SHP77 treated with DMSO at 0.1 percent for 48 hours (cell line): ENCODE results near the gene LYRM4.

Experiments used
- DNase-seq: peaks from one replicate; lab custom pipeline; 2025; lab: John Stamatoyannopoulos, UW

The LYRM4 gene

GRCh38 chr6:5243069-5243468 is 17.7 kb downstream of the LYRM4 start:
- DNase-seq, result no peak

GRCh38 chr6:5241252-5241651 is 19.5 kb downstream of the LYRM4 start:
- no peak for DNase-seq

DNA sequence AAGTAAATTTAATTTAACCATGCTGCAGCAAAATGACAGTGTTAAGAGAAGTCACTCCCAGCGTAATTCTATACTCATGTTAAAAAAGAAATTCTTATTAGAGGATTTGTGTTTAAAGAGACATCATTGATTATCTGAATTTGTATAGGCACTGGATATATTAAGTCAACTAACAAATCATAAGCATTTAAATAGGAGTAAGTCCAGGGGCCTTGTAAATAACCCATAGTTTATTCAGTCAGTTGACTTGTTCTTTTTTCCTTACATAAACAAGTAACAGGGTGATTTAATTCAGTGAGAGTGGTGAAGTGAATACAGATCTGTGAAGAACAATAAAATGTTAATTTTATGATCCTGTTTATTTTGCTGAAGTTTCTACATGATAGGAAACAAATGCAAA is 22.4 kb downstream of the LYRM4 start:
- DNase-seq, result no peak

GRCh38 chr6:5237805-5238204 is 22.9 kb downstream of the LYRM4 start:
- DNase-seq, result no peak

GRCh38 chr6:5235830-5236229 is 24.9 kb downstream of the LYRM4 start:
- DNase-seq, result no peak

- no peak for DNase-seq
Measured at GRCh38 chr6:5234874-5235273, 25.9 kb downstream of the LYRM4 start.

DNA sequence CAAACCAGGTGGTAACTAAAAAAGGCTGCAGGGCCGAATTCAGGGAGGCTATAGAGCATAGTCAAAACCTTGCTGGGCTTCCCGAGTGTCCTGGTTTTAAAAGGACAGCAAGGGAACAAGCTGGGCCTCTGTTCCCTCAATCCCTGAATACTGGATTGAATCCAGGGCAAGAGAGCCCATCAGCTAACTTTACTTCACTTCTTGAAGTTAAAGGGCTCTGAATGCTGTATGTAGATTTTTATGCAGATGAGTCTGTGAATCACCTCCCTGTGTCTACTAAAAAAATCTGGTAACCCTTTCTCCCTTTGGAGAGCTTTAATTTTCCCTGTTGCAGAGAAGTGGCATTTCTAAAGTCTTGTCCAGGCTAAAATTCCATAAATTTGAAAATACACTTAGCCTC is 29.5 kb downstream of the LYRM4 start:
- no peak for DNase-seq

GRCh38 chr6:5230081-5230480 is 30.7 kb downstream of the LYRM4 start:
- DNase-seq, result no peak

GRCh38 chr6:5229356-5229755 is 31.4 kb downstream of the LYRM4 start:
- no peak for DNase-seq

DNA sequence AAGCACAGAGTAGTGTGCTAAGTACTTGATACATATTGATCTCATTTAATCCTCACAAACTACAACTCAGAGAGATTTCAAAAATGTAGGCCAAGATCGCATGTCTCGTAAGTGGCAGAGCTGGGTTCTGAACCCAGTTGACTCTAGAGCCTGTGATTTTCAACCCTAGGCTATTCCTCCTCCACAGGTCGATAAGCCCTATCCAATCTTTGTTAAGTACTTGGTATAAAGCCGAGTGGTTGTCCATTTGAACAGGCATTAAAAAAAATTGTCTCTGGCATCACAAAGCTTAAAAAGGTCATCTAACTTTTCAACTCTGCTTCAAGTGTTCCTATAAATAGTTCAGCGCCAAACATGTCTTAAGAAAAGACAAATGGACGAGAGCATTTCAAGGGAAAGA is 37.4 kb downstream of the LYRM4 start:
- DNase-seq, result no peak

DNA sequence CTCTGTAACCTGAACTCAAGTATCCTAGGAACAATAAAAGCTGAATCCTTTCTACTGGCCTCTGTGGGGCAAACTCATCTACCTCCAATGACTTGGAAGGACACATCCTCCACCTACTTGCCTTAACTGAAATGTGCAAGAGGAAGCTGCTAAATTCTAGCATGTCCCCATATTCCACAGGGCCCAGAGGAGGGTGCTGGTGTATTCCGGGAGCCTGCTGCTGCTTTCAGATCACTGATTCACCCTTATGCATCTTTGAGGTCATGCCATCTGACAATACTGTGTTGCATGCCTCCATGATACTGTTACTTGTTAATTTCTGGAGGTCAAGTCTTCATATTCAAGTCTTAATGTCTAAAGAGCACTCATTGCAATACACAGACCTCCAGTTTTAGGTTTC is 40.3 kb downstream of the LYRM4 start:
- DNase-seq, result no peak

- DNase-seq, result no peak
Measured at GRCh38 chr6:5219011-5219691, 41.6 kb downstream of the LYRM4 start.

- DNase-seq, result no peak
Measured at GRCh38 chr6:5217356-5217755, 43.4 kb downstream of the LYRM4 start.

GRCh38 chr6:5215799-5216198 is 45.0 kb downstream of the LYRM4 start:
- DNase-seq, result no peak

GRCh38 chr6:5215159-5215558 is 45.6 kb downstream of the LYRM4 start:
- no peak for DNase-seq

DNA sequence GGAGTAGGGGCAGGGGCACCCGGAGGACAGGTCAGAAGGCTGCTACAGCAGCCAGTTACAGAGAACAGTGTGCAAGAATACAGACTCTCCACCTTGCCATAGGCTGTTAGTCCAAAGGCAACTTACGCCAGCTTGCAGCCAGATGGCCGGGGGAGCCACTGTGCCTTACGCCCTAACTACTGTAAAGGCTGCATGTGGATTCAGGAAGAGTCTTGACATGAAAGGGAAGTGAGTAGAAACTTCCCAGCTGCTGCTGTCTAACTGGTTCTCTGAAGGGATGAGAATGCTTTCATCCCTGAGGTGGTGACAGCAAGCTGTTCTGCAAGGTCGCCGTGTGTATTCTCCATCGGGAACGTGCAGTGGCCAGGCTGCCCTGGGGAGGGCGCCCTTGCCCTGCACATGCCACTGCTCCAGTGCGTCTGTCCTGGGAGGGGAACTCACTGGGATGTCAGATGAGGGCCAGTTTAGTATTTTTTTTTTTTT is 46.1 kb downstream of the LYRM4 start:
- no peak for DNase-seq

DNA sequence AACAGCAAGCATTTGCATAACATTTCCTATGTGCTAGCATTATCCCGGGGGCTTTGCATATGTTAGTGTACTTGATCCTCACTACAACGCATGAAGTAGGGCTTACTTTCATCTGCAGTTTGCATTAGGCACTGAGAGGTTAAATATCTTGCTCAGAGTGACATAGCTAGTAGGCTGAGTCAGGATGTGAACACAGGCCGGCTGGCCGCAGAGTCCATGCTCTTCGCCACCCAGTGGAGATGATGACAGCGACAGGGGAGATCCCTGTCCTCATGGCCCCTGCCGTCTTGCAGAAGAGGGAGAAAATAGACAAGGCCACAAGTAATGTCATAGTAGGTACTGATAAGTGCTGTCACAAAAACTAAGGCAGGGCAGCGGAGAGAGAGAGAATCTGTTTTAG is 46.9 kb downstream of the LYRM4 start:
- DNase-seq, result no peak

- DNase-seq, result no peak
Measured at GRCh38 chr6:5211492-5211891, 49.3 kb downstream of the LYRM4 start.

DNA sequence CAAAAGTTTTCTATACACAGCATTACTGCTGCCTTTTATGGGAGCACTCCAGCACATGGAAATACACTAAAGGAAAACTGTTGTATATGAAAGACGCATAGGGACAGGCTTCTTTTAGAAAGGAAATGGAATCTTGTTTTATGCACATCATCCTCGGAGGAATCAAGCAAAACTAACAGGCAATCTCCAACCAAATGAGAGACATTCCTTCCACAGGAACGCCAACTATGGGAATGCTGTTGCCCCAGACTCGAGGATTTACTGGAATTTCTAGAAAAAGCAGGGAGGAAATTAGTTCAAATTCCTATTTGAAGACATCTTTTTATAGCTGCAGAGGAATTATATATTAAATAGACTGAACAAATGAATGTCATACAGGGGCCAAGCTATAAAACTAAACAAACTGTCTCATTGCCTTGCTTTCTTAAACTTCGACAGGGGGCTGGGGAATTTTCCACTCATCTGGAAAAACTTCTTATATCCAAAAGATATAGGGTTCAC is 52.2 kb downstream of the LYRM4 start:
- DNase-seq, result no peak

- DNase-seq, result no peak
Measured at GRCh38 chr6:5208057-5208456, 52.7 kb downstream of the LYRM4 start.

DNA sequence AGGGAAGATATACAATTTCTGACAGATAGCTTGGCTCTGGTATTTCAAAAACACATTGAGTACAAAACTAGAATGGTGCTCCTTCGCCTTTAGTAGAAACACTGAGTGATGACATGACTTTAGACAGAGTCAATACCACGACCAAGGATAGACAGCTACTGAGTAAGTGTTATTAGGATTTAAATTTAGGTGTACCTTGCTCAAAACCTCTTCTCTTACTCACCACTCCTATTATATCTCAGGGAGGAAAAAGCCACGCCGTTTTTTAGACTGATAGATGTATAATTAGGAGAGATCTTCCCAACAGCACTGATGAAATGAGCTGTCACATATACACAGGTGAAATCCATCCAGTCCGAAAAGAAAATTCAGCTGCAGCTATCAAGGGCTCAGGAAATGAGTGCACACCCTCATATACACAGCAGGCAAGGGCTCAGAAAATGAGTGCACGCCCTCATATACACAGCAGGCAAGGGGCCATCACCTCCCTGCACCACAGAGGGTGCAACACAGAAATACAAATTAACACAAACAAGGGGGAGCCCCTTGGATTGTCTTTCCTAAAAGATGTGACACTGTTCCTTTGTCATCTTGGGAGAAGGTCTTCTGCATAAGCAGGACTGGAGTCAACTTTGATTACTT is 53.7 kb downstream of the LYRM4 start:
- DNase-seq, result no peak

DNA sequence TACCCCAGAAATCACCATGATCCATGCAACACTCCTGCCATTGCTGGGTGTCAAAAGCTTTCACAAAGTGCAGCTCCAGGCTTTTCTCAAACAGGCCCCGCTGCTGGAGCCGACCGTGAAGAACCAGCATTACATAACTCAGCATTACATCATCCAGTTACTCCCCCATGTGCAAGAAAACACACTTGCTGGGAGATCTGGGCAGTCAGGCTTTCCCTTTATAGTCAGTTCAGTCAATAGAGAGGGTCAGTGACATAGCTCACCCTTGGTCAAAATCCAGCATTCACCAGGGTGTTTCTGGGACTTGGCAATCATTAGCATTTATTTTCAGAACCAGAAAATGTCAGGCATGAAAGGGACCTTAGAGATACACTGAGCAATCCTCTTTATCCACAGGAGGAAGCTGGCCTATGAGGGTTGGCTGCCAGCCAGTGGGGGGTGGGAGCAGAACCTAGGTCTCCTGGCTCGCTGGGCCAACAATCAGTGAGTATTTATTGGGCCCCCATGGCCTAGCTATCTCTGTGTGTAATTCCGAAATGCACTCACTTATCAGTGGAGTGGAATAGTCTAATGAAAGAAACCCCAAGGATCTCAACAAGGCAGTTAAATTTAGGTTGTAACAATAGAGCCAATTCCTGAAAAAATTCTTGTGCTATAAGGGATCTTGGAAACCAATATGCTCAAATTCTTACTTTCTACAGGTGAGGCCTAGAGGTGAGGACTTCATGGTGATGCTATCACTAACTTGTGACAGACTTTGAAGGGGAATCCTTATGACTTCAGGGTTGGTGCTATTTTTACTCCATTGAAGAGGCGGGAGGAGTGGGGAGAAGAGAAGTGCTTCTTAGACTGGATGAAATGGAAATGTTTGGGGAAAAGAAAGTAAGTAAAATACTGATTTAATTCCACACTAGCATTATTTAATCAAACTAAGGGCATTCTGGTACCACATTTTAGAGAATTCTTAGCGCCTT is 54.6 kb downstream of the LYRM4 start:
- DNase-seq, result no peak
